Measurements from ENCODE around the gene HEYL. TPM values are rescaled to one million over a fixed set of nuclear protein-coding genes. Genes with fewer than 3 reads are reported as not detected.
A peak's percentile ranks its signal among the peaks of the same experiment; 100 is the strongest.

The HEYL gene
- total RNA-seq = 1 to 10 TPM; 2.1 to 5.2 (median 2.3) TPM

GRCh38 chr1:39639305-39640130, at the start of gene HEYL:
HEYL (minus strand) TSS chr1:39639643; CDS start chr1:39639625, 18 bp downstream.
- no peak for TF ChIP-seq POLR2AphosphoS5 (IDR thresholded peaks at IDR 0.05)
- TF ChIP-seq, protein P1, sequence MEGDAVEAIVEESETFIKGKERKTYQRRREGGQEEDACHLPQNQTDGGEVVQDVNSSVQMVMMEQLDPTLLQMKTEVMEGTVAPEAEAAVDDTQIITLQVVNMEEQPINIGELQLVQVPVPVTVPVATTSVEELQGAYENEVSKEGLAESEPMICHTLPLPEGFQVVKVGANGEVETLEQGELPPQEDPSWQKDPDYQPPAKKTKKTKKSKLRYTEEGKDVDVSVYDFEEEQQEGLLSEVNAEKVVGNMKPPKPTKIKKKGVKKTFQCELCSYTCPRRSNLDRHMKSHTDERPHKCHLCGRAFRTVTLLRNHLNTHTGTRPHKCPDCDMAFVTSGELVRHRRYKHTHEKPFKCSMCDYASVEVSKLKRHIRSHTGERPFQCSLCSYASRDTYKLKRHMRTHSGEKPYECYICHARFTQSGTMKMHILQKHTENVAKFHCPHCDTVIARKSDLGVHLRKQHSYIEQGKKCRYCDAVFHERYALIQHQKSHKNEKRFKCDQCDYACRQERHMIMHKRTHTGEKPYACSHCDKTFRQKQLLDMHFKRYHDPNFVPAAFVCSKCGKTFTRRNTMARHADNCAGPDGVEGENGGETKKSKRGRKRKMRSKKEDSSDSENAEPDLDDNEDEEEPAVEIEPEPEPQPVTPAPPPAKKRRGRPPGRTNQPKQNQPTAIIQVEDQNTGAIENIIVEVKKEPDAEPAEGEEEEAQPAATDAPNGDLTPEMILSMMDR (IDR thresholded peaks at IDR 0.05) = peak in 1 of 3 donors; percentile 15
- peaks cover 0 to 46% of the 10 kb centered on the region in 2 donors for H3K27me3 ChIP-seq
- no peaks in the 10 kb centered on the region for H3K36me3 ChIP-seq
- DNase-seq (ENCODE audit: low spot score in 2 of 2) = no peak
- H3K27ac ChIP-seq = peak within 1 kb of the TSS; percentile 40 to 73
- no peaks in the 10 kb centered on the region for H3K4me1 ChIP-seq
- peak within 1 kb of the TSS; percentile 47 to 65 (median 51) for H3K4me3 ChIP-seq
- H3K9me3 ChIP-seq = no peaks in the 10 kb centered on the region
- intact Hi-C loops (cut with DNase I; ENCODE audit: low total_unique reads) = no loop called here

GRCh38 chr1:39689214-39689613, 49.8 kb upstream of the HEYL start:
- no peak overlapping the region for H3K4me3 ChIP-seq
- no peaks in the 10 kb centered on the region for H3K36me3 ChIP-seq
- H3K9me3 ChIP-seq = no peaks in the 10 kb centered on the region
- no peak for DNase-seq (ENCODE audit: low spot score in 2 of 2)
- H3K4me1 ChIP-seq = peaks cover 0 to 4% of the 10 kb centered on the region in 2 donors
- H3K27me3 ChIP-seq = peaks cover 4 to 44% of the 10 kb centered on the region in 2 donors
- TF ChIP-seq, protein P1 (IDR thresholded peaks at IDR 0.05) = no peak
- TF ChIP-seq POLR2AphosphoS5 (IDR thresholded peaks at IDR 0.05) (no peak), POLR2A (IDR thresholded peaks at IDR 0.05) (no peak)
- intact Hi-C loops (cut with DNase I; ENCODE audit: low total_unique reads) = no loop called here
- H3K27ac ChIP-seq = no peak overlapping the region

- H3K4me3 ChIP-seq = no peak overlapping the region
- peaks cover 4 to 49% of the 10 kb centered on the region in 2 donors for H3K27me3 ChIP-seq
- no peak for DNase-seq (ENCODE audit: low spot score in 2 of 2)
- H3K9me3 ChIP-seq = no peaks in the 10 kb centered on the region
- peaks cover 0 to 4% of the 10 kb centered on the region in 2 donors for H3K4me1 ChIP-seq
- no peaks in the 10 kb centered on the region for H3K36me3 ChIP-seq
- H3K27ac ChIP-seq = no peak overlapping the region
- TF ChIP-seq POLR2AphosphoS5 (IDR thresholded peaks at IDR 0.05) (no peak), POLR2A (IDR thresholded peaks at IDR 0.05) (no peak)
- TF ChIP-seq, protein P1 (IDR thresholded peaks at IDR 0.05) = no peak
- intact Hi-C loops (cut with DNase I; ENCODE audit: low total_unique reads) = no loop called here
These were observed 49.3 kb upstream of the HEYL start for GRCh38 chr1:39688706-39689105.

- no peak overlapping the region for H3K27ac ChIP-seq
- TF ChIP-seq POLR2A (IDR thresholded peaks at IDR 0.05) = no peak
- TF ChIP-seq POLR2AphosphoS5 (IDR thresholded peaks at IDR 0.05) = no peak
- TF ChIP-seq, protein P1 (IDR thresholded peaks at IDR 0.05) = no peak
- peaks cover 0 to 2% of the 10 kb centered on the region in 2 donors for H3K4me1 ChIP-seq
- DNase-seq (ENCODE audit: low spot score in 2 of 2) = no peak
- no peaks in the 10 kb centered on the region for H3K9me3 ChIP-seq
- H3K27me3 ChIP-seq = peaks cover 4 to 45% of the 10 kb centered on the region in 2 donors
- H3K36me3 ChIP-seq = no peaks in the 10 kb centered on the region
- H3K4me3 ChIP-seq = no peak overlapping the region
- intact Hi-C loops (cut with DNase I; ENCODE audit: low total_unique reads) = no loop called here
These were observed 47.8 kb upstream of the HEYL start for GRCh38 chr1:39687243-39687642.

DNA sequence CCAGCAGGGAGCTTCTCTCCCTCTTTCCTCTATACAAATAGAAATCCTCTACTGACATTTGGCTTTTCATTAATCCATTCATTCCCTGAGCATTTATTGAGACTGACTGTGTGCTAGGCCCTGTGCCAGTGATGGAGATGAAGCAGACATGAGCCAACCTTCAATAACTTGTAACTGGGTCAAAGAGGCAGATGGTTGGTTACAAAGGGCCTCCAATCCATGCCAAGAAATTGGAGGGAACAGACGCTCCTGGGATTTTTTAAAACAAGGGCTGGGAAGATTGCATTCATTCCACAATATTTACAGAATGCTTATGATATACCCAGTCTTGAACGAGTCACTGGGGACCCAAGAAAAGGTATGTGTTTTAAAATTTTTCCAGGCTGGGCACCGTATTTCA, 45.6 kb upstream of the HEYL start:
- intact Hi-C loops (cut with DNase I; ENCODE audit: low total_unique reads) = no loop called here
- TF ChIP-seq POLR2AphosphoS5 (IDR thresholded peaks at IDR 0.05) = no peak
- TF ChIP-seq POLR2A (IDR thresholded peaks at IDR 0.05) = no peak
- TF ChIP-seq, protein P1 (IDR thresholded peaks at IDR 0.05) = no peak
- no peaks in the 10 kb centered on the region for H3K4me1 ChIP-seq
- H3K27me3 ChIP-seq = peaks cover 0 to 26% of the 10 kb centered on the region in 2 donors
- H3K4me3 ChIP-seq = no peak overlapping the region
- no peaks in the 10 kb centered on the region for H3K9me3 ChIP-seq
- H3K36me3 ChIP-seq = no peaks in the 10 kb centered on the region
- H3K27ac ChIP-seq = no peak overlapping the region
- DNase-seq (ENCODE audit: low spot score in 2 of 2) = no peak
